Measurements from ENCODE around the gene SYP.

Gene SYP

DNA sequence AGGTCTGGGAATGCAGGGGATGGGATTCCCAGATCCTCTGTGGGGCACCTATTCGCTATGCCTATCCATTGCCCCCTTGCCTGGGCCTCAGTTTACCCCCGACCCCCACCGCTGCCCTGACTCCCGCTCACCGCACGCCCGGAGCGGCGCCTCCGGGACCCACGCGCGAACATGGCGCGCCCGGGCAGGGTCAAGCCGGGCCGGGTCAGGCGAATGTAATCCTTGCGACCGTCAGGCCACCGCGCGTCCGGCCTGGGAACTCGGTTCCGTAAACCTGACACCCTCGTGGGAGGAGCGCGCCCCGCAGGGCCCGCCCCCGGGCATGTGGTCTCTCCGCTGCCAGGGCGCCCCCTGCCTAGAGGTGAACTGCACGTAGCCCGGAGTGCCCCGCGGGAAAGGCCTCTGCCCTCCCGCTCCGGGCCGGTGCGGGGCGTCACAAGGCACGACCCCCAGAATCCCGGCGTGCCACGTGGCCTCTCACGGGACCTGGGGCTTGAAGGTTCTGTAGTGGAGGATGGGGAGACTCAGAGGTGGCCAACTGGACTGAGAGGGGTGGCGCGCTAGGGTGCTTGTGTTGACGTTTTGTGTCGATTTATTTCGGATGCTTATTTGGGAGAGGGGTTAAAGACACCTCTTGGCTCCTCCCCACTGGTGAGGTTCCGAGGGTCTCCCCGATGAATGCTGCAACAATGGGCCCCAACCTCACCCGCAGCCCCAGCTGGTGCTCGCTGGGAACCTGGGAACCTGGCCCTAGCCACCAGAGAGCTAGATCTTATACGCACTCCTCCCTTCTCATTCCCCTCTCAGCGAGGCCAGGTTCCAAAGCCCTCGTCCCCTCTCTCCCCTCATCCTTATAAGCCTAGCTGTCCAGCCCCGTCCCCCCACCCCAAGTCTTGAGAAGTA is 13.6 kb downstream of the SYP start, which contains the start of gene PRICKLE3:
TSS of gene PRICKLE3 (minus strand) at position 249 of the 903 bp plus-strand sequence. CDS start at position 173, 76 bp downstream.
- TF ChIP-seq ZFX (IDR thresholded peaks at IDR 0.05; ENCODE audit: borderline replicate concordance) = no peak
- TF ChIP-seq, protein P1, sequence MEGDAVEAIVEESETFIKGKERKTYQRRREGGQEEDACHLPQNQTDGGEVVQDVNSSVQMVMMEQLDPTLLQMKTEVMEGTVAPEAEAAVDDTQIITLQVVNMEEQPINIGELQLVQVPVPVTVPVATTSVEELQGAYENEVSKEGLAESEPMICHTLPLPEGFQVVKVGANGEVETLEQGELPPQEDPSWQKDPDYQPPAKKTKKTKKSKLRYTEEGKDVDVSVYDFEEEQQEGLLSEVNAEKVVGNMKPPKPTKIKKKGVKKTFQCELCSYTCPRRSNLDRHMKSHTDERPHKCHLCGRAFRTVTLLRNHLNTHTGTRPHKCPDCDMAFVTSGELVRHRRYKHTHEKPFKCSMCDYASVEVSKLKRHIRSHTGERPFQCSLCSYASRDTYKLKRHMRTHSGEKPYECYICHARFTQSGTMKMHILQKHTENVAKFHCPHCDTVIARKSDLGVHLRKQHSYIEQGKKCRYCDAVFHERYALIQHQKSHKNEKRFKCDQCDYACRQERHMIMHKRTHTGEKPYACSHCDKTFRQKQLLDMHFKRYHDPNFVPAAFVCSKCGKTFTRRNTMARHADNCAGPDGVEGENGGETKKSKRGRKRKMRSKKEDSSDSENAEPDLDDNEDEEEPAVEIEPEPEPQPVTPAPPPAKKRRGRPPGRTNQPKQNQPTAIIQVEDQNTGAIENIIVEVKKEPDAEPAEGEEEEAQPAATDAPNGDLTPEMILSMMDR (IDR thresholded peaks at IDR 0.05) = peak; percentile 59
- H3K27ac ChIP-seq = peak within 1 kb of the TSS; percentile 80

DNA sequence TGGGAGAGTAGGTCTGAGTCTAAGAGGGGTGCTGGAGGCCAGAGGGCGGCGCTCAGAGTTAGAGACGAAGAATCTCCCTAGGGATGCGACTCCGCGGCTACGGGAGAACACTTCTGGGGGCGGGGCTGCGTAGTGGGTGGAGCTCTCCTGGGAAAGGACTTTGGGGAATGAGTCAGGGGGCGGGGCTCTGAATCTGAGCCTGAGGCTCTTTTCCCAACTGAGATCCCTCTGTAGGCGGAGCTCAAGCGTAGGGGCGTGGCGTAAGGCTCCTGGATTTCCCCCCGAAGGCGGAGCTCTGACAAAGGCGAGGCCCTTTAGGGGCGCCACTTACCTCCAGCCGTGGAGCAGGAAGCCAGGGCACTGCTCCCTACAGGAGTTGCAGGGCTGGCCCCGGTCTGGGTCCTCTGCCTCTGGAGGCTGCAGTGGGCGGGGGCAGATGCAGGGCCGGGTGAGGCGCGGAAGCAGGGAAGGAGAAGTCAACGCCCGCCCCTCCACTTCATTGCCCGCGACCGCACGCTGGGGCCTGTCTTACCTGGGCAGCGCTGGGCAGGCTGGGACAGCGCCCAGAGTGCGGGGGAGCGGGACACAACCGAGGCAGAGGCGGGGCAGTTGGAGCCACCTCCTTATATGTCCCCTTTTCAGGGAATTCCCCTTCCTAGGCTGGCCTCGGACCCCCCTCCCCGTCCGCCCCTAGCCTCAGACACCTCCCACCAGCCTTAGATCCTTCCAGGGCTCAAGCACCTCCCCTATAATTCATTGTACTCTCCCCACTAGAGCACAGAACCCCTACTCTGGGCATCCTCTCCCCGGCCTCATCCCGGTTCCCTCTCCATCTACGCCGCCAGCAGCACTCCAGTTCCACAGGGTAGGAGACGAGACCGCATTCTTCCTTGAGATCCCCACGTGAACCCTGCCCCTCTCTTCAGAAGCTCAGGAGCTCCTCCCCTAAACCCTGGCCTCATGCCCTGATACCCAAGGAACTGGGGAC is 15.4 kb downstream of the SYP start:
- peak overlapping the region; percentile 80 for H3K27ac ChIP-seq
- TF ChIP-seq, protein P1 (IDR thresholded peaks at IDR 0.05) = peak; percentile 2; the same call in 1 of the 2 replicates
- no peak for TF ChIP-seq ZFX (IDR thresholded peaks at IDR 0.05; ENCODE audit: borderline replicate concordance)

DNA sequence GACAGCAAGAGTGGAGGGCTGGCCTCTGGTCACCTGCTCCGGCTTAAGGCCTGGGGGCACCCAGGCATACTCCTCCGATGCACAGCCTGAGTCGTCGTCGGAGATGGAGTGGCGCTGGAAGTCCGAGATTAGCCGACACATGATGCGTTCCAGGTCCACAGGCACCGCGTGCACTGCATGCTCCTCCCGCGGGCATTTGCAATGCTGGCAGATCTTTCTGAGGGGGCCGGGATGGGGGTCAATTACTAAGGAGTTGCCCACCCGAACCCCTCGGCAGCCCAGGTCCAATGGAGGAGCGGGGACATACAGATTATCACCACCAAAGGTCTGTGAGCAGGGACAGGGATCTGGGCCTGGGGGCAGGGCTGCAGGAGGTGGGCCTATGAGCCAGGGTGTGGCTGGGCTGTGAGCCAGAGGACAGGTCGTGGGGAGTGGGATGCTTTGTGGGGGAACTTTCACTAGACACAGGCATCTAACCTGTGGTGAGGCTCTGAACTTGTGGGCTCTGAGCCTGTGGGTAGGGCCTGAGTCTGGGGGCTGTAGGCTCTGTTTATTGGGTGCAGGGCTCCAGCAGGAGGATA is 16.2 kb downstream of the SYP start:
- TF ChIP-seq, protein P1 (IDR thresholded peaks at IDR 0.05) = no peak
- no peak for TF ChIP-seq ZFX (IDR thresholded peaks at IDR 0.05; ENCODE audit: borderline replicate concordance)
- H3K27ac ChIP-seq = peak overlapping the region; percentile 80

DNA sequence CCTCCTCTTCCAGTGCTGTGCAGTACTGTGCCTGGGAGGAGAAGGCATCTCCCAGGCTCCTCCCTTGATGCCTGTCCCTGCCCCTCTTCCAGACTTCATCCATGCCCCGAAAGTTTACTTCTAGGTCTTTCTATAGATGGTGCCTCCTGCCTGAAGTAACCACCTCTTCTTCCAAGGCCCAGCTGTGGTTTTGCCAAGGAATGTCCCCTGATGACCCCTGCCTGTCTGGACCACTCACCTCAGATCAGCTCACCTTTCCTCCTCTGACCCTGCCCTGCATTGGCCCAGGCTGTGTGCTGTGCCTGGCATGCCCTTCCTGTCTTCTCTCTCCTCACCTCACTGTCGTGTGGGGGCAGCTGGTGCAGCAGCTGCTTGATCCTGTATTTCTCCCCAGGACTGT is 20.6 kb downstream of the SYP start:
- no peak overlapping the region for H3K27ac ChIP-seq
- TF ChIP-seq, protein P1 (IDR thresholded peaks at IDR 0.05) = no peak
- TF ChIP-seq ZFX (IDR thresholded peaks at IDR 0.05; ENCODE audit: borderline replicate concordance) = no peak

DNA sequence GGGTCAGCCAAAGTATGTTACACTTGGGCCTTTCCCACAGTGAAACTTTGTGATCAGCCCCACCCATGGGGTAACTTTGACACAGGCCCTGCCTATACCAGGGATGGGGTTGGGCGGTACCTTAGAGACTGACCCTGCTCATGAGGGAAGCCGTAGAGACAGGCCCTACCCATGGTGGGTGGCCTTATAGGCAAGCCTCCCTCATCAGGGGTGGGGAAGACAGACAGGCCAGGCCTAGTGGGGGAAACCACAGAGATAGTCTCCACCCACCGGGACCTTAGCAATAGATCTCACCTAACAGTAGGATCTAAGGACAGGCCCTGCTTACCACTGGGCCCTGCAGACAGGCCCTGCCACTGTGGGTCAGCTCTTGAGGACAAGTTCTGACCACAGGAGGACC is 21.5 kb downstream of the SYP start:
- H3K27ac ChIP-seq = no peak overlapping the region
- TF ChIP-seq ZFX (IDR thresholded peaks at IDR 0.05; ENCODE audit: borderline replicate concordance) = no peak
- TF ChIP-seq, protein P1 (IDR thresholded peaks at IDR 0.05) = no peak

DNA sequence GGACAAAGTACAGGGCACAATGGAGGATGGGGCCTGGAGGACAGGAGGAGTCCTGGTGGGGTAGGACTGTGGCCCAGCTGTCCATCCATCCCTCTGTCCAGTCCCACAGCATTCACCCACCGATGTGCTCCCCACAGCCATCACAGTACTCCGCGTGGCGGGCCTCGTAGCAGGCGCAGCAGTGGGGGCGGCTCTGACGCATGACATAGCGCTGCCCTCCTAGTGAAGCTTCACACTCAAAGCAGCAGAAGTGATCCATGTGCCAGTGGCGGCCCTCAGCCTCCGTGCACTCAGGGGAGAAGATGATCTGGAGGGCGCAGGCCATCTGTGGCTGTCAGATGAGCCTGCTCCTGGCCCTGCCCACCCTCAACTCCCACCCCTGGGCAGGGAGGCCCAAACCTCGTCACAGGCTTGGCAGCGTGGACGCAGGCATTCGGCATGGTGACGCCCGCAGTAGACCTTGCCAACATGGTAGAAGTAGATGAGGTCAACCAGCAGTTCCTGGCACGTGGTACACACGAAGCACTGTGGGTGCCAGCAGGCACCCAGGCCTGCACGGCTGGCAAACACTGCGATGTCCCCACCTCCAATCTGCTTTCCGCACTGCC is 22.0 kb downstream of the SYP start:
- H3K27ac ChIP-seq = no peak overlapping the region

More for the DNA sequence above, 22.0 kb downstream of the SYP start:
- TF ChIP-seq, protein P1 (IDR thresholded peaks at IDR 0.05) = no peak
- no peak for TF ChIP-seq ZFX (IDR thresholded peaks at IDR 0.05; ENCODE audit: borderline replicate concordance)
